Progenitor cell of endocrine pancreas (in vitro differentiated cells): ENCODE data around the gene SLC25A19. TPM values are rescaled to one million over a fixed set of nuclear protein-coding genes. Genes with fewer than 3 reads are reported as not detected.

Experiments used
- DNase-seq: peaks from one replicate; pipeline ENCODE4 v3.0.0; 2021; ENCODE audit warnings: low spot score; ENCODE audit not compliant: unreplicated experiment
- H3K27ac Mint-ChIP-seq: 2 replicates; pipeline ENCODE4 v1.8.0; 2021; ENCODE audit warnings: mild to moderate bottlenecking, moderate library complexity, mixed read lengths
- H3K27me3 Mint-ChIP-seq: 2 replicates; pipeline ENCODE4 v1.8.0; 2021; ENCODE audit warnings: mixed read lengths
- H3K36me3 Mint-ChIP-seq: 2 replicates; pipeline ENCODE4 v1.8.0; 2022; ENCODE audit warnings: mixed read lengths; ENCODE audit not compliant: insufficient read depth
- H3K4me1 Mint-ChIP-seq: 2 replicates; pipeline ENCODE4 v1.8.0; 2021; ENCODE audit warnings: low read depth, mixed read lengths
- H3K4me3 Mint-ChIP-seq: 2 replicates; pipeline ENCODE4 v1.8.0; 2021; ENCODE audit warnings: low read depth, mild to moderate bottlenecking, moderate library complexity, mixed read lengths
- H3K9me3 Mint-ChIP-seq: 2 replicates; pipeline ENCODE4 v1.8.0; 2021; ENCODE audit warnings: low read depth, mixed read lengths
- CTCF ChIP-seq: fragments of 200-600 bp; sonication (generic); IDR thresholded peaks from one replicate; pipeline ENCODE4 v1.5.0; 2021; ENCODE audit warnings: antibody characterized with exemption, mild to moderate bottlenecking; ENCODE audit not compliant: unreplicated experiment
- total RNA-seq: library from RNA; stranded (reverse); gene quantifications from 2 replicates; pipeline ENCODE4 v1.2.1, GENCODE V29; 2021

SLC25A19 gene
- total RNA-seq, 1 donor from 2014 or later = 18.4 TPM

- no peak overlapping the region for H3K27ac Mint-ChIP-seq
- no peak for DNase-seq
- H3K4me3 Mint-ChIP-seq = no peak overlapping the region
- TF ChIP-seq CTCF = no peak
- H3K4me1 Mint-ChIP-seq = no peaks in the 10 kb centered on the region
- H3K27me3 Mint-ChIP-seq = no peaks in the 10 kb centered on the region
- peaks cover 11% of the 10 kb centered on the region for H3K36me3 Mint-ChIP-seq
- H3K9me3 Mint-ChIP-seq = no peaks in the 10 kb centered on the region
Measured at GRCh38 chr17:75231741-75232464, 57.3 kb downstream of the SLC25A19 start.

- Mint-ChIP-seq H3K27me3 (no peaks in the 10 kb centered on the region), H3K9me3 (no peaks in the 10 kb centered on the region), H3K27ac (no peak overlapping the region), H3K36me3 (peaks cover 11% of the 10 kb centered on the region), H3K4me3 (no peak overlapping the region), H3K4me1 (no peaks in the 10 kb centered on the region)
- no peak for TF ChIP-seq CTCF
- DNase-seq = no peak
Measured at GRCh38 chr17:75231071-75231470, 58.2 kb downstream of the SLC25A19 start.

- no peak for DNase-seq
- H3K4me1 Mint-ChIP-seq = no peaks in the 10 kb centered on the region
- H3K9me3 Mint-ChIP-seq = no peaks in the 10 kb centered on the region
- no peak for TF ChIP-seq CTCF
- no peak overlapping the region for H3K27ac Mint-ChIP-seq
- no peak overlapping the region for H3K4me3 Mint-ChIP-seq
- no peaks in the 10 kb centered on the region for H3K27me3 Mint-ChIP-seq
- peaks cover 5% of the 10 kb centered on the region for H3K36me3 Mint-ChIP-seq
Measured at GRCh38 chr17:75228847-75229246, 60.4 kb downstream of the SLC25A19 start.

- peaks cover 5% of the 10 kb centered on the region for H3K36me3 Mint-ChIP-seq
- no peaks in the 10 kb centered on the region for H3K27me3 Mint-ChIP-seq
- no peak for DNase-seq
- TF ChIP-seq CTCF = no peak
- no peaks in the 10 kb centered on the region for H3K9me3 Mint-ChIP-seq
- H3K4me1 Mint-ChIP-seq = no peaks in the 10 kb centered on the region
- H3K4me3 Mint-ChIP-seq = no peak overlapping the region
- H3K27ac Mint-ChIP-seq = no peak overlapping the region
Measured at GRCh38 chr17:75228305-75228704, 60.9 kb downstream of the SLC25A19 start.

- H3K4me1 Mint-ChIP-seq = no peaks in the 10 kb centered on the region
- no peak for TF ChIP-seq CTCF
- no peaks in the 10 kb centered on the region for H3K9me3 Mint-ChIP-seq
- H3K27ac Mint-ChIP-seq = no peak overlapping the region
- peaks cover 5% of the 10 kb centered on the region for H3K36me3 Mint-ChIP-seq
- DNase-seq = no peak
- no peaks in the 10 kb centered on the region for H3K27me3 Mint-ChIP-seq
- H3K4me3 Mint-ChIP-seq = no peak overlapping the region
Measured at GRCh38 chr17:75227729-75228128, 61.5 kb downstream of the SLC25A19 start.
